ENCODE data around the gene BCL2A1.
"Not testable (repeated sequence)": the region's sequence is repeated elsewhere in the genome, so short reads cannot be mapped to it uniquely, and the experiment has no call there.

Gene BCL2A1

DNA sequence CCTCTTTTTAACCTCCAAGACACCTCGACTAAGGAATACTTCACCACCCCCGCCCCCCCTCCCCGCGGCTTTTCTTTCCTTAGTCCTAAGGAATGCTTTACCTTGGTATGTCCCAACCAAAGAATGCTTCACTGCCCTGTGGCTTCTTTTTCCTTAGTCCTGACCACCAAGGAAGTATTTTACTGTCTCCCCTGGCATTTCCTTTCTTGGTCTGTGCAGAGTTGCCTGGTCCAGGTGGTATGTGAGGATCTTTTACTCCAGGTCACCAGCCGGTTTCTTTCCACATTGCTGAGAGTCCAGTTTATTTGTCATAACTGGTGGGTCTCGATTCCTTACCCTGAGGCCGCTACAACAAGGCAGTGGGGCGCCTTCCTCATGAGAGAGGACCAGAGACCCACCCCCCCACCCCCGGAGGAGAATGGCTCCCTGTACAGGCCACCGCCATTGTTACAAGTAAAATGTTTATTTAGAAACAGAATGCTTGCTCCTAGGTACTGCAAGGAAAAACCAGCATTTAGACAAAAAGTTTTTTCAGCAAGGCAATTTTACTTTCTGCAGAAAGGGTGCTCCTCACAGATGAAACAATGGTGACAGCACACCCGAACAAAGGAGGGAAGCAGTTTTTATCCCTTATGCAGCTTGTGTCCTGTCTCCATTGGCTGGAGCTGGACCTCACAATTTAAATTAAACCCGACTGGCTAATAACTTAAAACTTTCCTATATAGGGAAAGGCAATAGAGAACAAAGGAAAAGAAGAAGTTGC, 51.1 kb downstream of the BCL2A1 start:
- no peak for DNase-seq

DNA sequence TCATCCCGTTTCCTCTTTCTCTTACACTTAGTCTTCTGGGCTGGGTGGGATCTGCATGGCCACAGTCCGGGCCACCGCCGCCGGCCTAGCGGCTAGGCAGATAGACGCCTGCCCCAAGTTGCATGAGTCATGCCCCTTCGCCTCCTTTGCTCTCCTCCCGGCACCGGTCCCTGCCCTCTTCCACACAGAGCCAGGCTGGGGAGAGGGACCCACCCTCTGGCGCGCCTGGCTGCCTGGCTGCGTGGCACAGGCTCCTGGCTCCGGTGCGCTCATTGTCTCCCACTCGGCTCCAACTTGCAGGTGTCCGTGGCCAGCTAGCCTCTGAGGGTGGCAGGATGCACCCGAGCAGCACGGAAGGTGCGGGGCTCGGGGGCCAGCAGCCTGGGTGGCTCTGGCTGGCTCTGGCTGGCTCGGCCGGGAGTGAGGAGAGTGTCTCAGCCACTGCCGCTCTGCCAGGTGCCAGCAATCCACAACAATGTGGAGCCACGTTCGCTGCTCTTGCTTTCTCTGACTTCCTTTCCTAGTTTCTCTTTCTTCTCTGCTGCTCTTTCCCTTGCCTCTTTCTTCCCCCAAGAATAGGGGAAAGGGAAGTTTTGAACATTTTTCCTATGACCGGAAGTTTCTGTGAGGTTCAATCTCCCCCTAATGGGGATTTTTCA, 51.8 kb downstream of the BCL2A1 start:
- no peak for DNase-seq

GRCh38 chr15:79918278-79918677, 52.7 kb downstream of the BCL2A1 start:
- no peak for DNase-seq

DNA sequence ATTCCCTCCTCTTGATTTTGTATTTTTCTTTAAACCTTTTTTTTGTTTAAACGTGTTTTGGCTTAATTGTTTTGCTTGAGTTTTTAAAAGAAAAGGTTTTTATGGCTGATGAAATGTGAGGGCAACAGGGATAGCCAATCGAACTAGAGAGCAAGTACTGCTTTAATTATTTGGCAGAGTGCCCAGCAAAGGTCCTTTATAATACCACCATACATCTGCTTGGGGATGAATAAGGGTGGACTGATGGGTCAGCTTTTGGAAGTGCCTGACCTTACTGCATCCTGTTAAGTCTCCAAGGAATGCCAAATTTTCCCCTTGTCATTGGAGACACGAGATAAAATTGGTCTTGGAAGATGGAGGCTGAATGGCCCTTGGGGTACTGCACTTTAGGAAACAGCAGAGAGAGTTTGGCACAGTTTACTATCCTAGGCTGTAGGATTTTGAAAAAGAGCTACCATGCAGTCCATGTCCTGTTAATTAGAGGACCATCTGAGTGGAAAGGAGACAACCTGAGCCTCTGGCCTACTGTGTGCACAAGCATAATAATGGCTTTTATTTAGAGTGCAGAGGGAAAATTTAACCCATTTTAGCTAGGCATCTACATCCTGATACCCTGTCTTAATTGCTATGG, 54.4 kb downstream of the BCL2A1 start:
- DNase-seq: no peak

- not testable (repeated sequence) for DNase-seq
These were observed 55.1 kb downstream of the BCL2A1 start for GRCh38 chr15:79915776-79916501.

- no peak for DNase-seq
These were observed 56.3 kb downstream of the BCL2A1 start for GRCh38 chr15:79914728-79915127.
